K562 (cell line): ENCODE data around the gene GRWD1. TPM values are rescaled to one million over a fixed set of nuclear protein-coding genes. Genes with fewer than 3 reads are reported as not detected.
A peak's percentile ranks its signal among the peaks of the same experiment; 100 is the strongest.

ENCODE experiments used
- CHD1 ChIP-seq: fragments of 200-600 bp; sonication (generic); IDR thresholded peaks from one replicate; pipeline ENCODE4 v1.6.1; 2012; ENCODE audit warnings: mild to moderate bottlenecking, moderate library complexity, low read length, inconsistent platforms
- CREM ChIP-seq: IDR thresholded peaks from 2 replicates; pipeline ENCODE4 v1.6.1; 2014; ENCODE audit warnings: antibody characterized with exemption, low read depth
- CTBP1 ChIP-seq: fragments of 450-650 bp; IDR thresholded peaks from 2 replicates; pipeline ENCODE4 v1.6.1; 2016; ENCODE audit warnings: borderline replicate concordance
- DIDO1 ChIP-seq: fragments of 450-650 bp; IDR thresholded peaks from 2 replicates; pipeline ENCODE4 v1.6.1; 2016; ENCODE audit warnings: low read depth, missing biosample characterization, missing genetic modification characterization
- E2F4 ChIP-seq: sonication (generic); formaldehyde crosslinking; IDR thresholded peaks from 2 replicates; pipeline ENCODE4 v1.8.0; 2022; ENCODE audit warnings: mild to moderate bottlenecking, low read depth, missing genetic modification reagents
- E2F5 ChIP-seq: sonication (generic); formaldehyde crosslinking; IDR thresholded peaks from 2 replicates; pipeline ENCODE4 v1.8.0; 2022; ENCODE audit warnings: mild to moderate bottlenecking, missing genetic modification reagents
- EP300 ChIP-seq: IDR thresholded peaks from 2 replicates; pipeline ENCODE4 v1.6.1; 2012; ENCODE audit warnings: low read length, improper control_type of control experiment
- HDAC2 ChIP-seq: fragments of 450-650 bp; IDR thresholded peaks from 2 replicates; pipeline ENCODE4 v1.6.1; 2016; ENCODE audit warnings: mild to moderate bottlenecking
- HEY1 ChIP-seq: fragments of 250-450 bp; sonication (Bioruptor Pico); IDR thresholded peaks from 2 replicates; pipeline ENCODE4 v1.5.0; 2020; ENCODE audit warnings: mild to moderate bottlenecking, moderate library complexity, borderline replicate concordance
- ID3 ChIP-seq, 2 experiments: fragments of 250-450 bp in 1 of 2; fragments of 450-650 bp in 1 of 2; sonication (Bioruptor Pico) in 1 of 2; IDR thresholded peaks; 2 replicates each; pipeline versions ENCODE4 v1.6.1 to v1.8.0; 2016 to 2021; ENCODE audit warnings: mild to moderate bottlenecking in 2 of 2, moderate library complexity in 2 of 2, missing compliant biosample characterization in 1 of 2, missing genetic modification characterization in 1 of 2
- MXD1 ChIP-seq: fragments of 250-450 bp; sonication (Bioruptor Pico); IDR thresholded peaks from 2 replicates; pipeline ENCODE4 v1.8.0; 2021; ENCODE audit warnings: borderline replicate concordance, mild to moderate bottlenecking, moderate library complexity; ENCODE audit not compliant: poor library complexity, severe bottlenecking
- NONO ChIP-seq, 2 experiments: fragments of 200-400 bp in 1 of 2; fragments of 450-650 bp in 1 of 2; formaldehyde crosslinking in 1 of 2; IDR thresholded peaks; 2 replicates each; pipeline ENCODE4 v1.6.1; 2017; ENCODE audit warnings: low read depth in 2 of 2, mild to moderate bottlenecking in 2 of 2, moderate library complexity in 2 of 2, low read length in 1 of 2
- NRF1 ChIP-seq, 2 experiments: fragments of 450-650 bp; IDR thresholded peaks in 1 of 2; conservative IDR thresholded peaks in 1 of 2; 2 replicates each; pipeline ENCODE4 v1.6.1; 2014; ENCODE audit warnings: mild to moderate bottlenecking in 2 of 2
- OTX1 ChIP-seq: fragments of 450-650 bp; formaldehyde crosslinking; IDR thresholded peaks from 2 replicates; pipeline ENCODE4 v1.4.0; 2022; ENCODE audit warnings: mild to moderate bottlenecking
- PCBP1 ChIP-seq: fragments of 200-400 bp; formaldehyde crosslinking; IDR thresholded peaks from 2 replicates; pipeline ENCODE4 v1.6.1; 2018; ENCODE audit warnings: mild to moderate bottlenecking, low read depth, low read length; ENCODE audit not compliant: poor library complexity, severe bottlenecking
- POLR2AphosphoS2 ChIP-seq: IDR thresholded peaks from 2 replicates; pipeline ENCODE4 v1.6.1; 2012; ENCODE audit warnings: low read length, improper control_type of control experiment
- SAFB ChIP-seq: fragments of 200-400 bp; formaldehyde crosslinking; IDR thresholded peaks from 2 replicates; pipeline ENCODE4 v1.6.1; 2017; ENCODE audit warnings: low read depth, low read length, borderline replicate concordance
- SIRT6 ChIP-seq: IDR thresholded peaks from one replicate; pipeline ENCODE4 v1.6.1; 2012; ENCODE audit warnings: low read depth, mild to moderate bottlenecking, control low read depth, inconsistent platforms, low read length, moderate library complexity
- SNRNP70 ChIP-seq: fragments of 200-400 bp; formaldehyde crosslinking; optimal IDR thresholded peaks from 2 replicates; pipeline ENCODE3; 2017; ENCODE audit warnings: low read depth, low read length
- TAF7 ChIP-seq: fragments of 450-650 bp; IDR thresholded peaks from 2 replicates; pipeline ENCODE4 v1.6.1; 2016; ENCODE audit warnings: missing genetic modification characterization, missing compliant biosample characterization
- TEAD2 ChIP-seq: fragments of 450-650 bp; IDR thresholded peaks from 2 replicates; pipeline ENCODE4 v1.6.1; 2016; ENCODE audit warnings: missing genetic modification characterization, control low read depth, missing compliant biosample characterization
- ZNF282 ChIP-seq: sonication (generic); formaldehyde crosslinking; IDR thresholded peaks from 2 replicates; pipeline ENCODE4 v1.8.1; 2023; ENCODE audit warnings: missing genetic modification reagents
- polyA plus RNA-seq, 8 experiments: library from polyadenylated mRNA; depleted of rRNA in 4 of 8; stranded (reverse) in 5 of 8; unstranded in 3 of 8; fragments of >200 nt; fragmentation: Nextera tagmentation in 2 of 8; fragmentation: Illumina TruSeq in 1 of 8; extraction: Ambion mirVana in 2 of 8; extraction: Trizol in 1 of 8; gene quantifications; 2 replicates each; pipeline versions ENCODE4 v1.2.1 to v1.2.3, GENCODE V29; 2011 to 2014; ENCODE audit warnings: inconsistent platforms in 1 of 8, missing spikeins in 1 of 8
- total RNA-seq, 7 experiments: library from RNA; depleted of rRNA in 6 of 7; stranded (reverse); fragments of >200 nt in 6 of 7; fragmentation: Illumina TruSeq in 2 of 7; extraction: Trizol in 2 of 7; gene quantifications; 2 replicates each; pipeline versions ENCODE4 v1.2.1 to v1.2.3, GENCODE V29; 2011 to 2021; ENCODE audit warnings: low replicate concordance in 1 of 7
- TF ChIP-seq, protein P1 (sequence below): fragments of 450-650 bp; IDR thresholded peaks from 2 replicates; pipeline ENCODE4 v1.6.1; 2016

Gene GRWD1
- total and polyA plus RNA-seq, 9 of the 15 experiments (the other 6 are each of a cell fraction or from before 2014, with no cell fraction given): 1.5 to 87.2 (median 24.5) TPM

DNA sequence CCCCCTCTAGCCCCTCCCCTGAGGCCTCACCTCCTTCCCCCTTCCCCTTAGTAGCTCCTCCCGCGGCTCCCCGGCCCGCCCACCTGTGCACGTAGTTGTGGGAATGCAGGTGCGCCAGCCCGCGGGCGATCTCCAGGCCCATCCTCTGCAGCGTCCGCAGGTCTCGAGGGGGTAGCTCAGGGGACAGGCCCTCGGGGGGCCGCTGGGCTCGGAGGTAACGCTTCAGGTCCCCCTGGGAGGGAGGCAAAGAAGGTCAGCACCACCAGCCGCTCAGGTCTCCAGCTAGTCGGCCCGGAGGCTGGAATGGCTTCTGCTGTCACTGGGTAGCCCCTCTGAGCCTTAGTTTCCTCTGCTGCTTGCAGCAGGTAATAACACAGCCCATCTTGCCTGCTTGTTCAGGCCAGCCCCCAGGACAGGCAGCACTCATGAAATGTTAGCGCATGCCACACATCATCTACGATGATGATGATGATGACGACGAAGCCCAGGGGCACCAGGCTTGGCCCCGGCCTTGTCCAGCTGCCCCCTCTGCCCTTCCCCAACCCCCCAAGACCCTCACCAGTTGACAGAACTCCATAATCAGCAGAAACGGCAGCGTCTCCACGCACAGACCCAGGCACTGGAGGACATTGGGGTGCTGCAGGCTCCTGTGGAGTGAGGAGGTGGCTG, 56.7 kb downstream of the GRWD1 start (continued):
- no peak for TF ChIP-seq TEAD2
- no peak for TF ChIP-seq EP300
- TF ChIP-seq PCBP1: no peak
- no peak for TF ChIP-seq HDAC2
- TF ChIP-seq NRF1 (conservative IDR thresholded peaks at IDR 0.05 in 1 of 2, IDR thresholded peaks at IDR 0.05 in 1 of 2): peak; percentile 46 to 47; a peak in 3 of 4 replicates
- TF ChIP-seq SIRT6: no peak
- no peak for TF ChIP-seq E2F4 (CRISPR knock-in tag)
- TF ChIP-seq, protein P1, sequence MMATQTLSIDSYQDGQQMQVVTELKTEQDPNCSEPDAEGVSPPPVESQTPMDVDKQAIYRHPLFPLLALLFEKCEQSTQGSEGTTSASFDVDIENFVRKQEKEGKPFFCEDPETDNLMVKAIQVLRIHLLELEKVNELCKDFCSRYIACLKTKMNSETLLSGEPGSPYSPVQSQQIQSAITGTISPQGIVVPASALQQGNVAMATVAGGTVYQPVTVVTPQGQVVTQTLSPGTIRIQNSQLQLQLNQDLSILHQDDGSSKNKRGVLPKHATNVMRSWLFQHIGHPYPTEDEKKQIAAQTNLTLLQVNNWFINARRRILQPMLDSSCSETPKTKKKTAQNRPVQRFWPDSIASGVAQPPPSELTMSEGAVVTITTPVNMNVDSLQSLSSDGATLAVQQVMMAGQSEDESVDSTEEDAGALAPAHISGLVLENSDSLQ: no peak
- TF ChIP-seq SNRNP70: no peak
- no peak for TF ChIP-seq SAFB
- TF ChIP-seq DIDO1 (tag): no peak
- TF ChIP-seq NONO (IDR thresholded peaks at IDR 0.05; ENCODE audit: low read depth in 2 of 2, low read length in 1 of 2): no peak
- no peak for TF ChIP-seq ZNF282 (CRISPR knock-in tag)
- no peak for TF ChIP-seq POLR2AphosphoS2
- TF ChIP-seq CHD1: no peak
- no peak for TF ChIP-seq ID3 (CRISPR knock-in tag; IDR thresholded peaks at IDR 0.05)
- TF ChIP-seq ID3 (tag; IDR thresholded peaks at IDR 0.05): no peak
- TF ChIP-seq CTBP1: peak; percentile 51; the same call in 1 of the 2 replicates
- 0 out of 2 replicates have a peak, but pooled peaks have one; percentile 32 for TF ChIP-seq CREM
- TF ChIP-seq OTX1 (CRISPR knock-in tag): no peak
- TF ChIP-seq HEY1: no peak
- TF ChIP-seq MXD1 (CRISPR knock-in tag): no peak
- no peak for TF ChIP-seq TAF7 (tag)
- TF ChIP-seq E2F5 (CRISPR knock-in tag): no peak
